ENCODE measurements around the gene PTPRCAP.
A peak's percentile ranks its signal among the peaks of the same experiment; 100 is the strongest.
"Not testable (repeated sequence)": the region's sequence is repeated elsewhere in the genome, so short reads cannot be mapped to it uniquely, and the experiment has no call there.

The PTPRCAP gene

DNA sequence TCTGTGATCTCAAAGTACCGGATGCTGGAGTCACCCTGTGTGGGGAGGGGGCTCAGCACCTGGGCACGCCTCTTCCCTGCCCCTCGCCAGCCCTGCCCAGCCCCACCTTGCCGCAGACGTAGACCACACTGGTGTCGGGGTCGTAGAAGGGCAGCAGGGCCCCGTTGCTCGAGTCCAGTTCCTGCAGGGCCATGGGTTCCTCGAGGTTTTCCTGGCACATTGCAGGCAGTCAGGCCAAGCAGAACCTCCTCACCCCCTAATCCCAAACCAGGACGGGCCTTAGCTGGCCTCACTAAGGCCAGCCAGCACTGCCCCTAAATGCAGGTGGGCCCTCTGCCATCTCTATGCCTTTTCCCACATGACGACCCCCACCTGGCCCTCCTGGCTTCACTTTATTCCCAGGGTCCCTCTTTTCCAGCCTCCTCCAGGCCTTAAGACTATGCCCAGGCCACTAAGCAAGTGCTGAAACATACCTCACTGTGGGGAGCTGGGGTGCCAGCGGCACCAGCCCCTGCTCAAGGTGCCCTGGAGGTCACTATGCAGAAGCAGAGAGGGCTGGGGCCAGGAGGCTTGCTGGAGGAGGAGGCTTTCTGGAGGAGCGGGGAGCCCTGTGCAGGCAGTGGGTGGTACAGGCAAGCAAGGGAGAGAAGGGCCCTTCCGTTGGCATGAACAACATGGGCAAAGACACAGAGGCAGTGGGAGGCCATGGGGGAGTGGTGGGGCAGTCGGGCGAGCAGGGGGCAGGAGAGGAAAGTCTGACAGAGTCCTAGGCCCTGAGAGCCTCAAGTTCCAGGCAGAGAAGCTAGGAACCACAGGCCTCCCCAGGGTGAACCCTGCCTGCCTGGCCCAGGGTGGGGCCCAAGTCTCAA, 3.0 kb upstream of the PTPRCAP start:
- no peak for DNase-seq

DNA sequence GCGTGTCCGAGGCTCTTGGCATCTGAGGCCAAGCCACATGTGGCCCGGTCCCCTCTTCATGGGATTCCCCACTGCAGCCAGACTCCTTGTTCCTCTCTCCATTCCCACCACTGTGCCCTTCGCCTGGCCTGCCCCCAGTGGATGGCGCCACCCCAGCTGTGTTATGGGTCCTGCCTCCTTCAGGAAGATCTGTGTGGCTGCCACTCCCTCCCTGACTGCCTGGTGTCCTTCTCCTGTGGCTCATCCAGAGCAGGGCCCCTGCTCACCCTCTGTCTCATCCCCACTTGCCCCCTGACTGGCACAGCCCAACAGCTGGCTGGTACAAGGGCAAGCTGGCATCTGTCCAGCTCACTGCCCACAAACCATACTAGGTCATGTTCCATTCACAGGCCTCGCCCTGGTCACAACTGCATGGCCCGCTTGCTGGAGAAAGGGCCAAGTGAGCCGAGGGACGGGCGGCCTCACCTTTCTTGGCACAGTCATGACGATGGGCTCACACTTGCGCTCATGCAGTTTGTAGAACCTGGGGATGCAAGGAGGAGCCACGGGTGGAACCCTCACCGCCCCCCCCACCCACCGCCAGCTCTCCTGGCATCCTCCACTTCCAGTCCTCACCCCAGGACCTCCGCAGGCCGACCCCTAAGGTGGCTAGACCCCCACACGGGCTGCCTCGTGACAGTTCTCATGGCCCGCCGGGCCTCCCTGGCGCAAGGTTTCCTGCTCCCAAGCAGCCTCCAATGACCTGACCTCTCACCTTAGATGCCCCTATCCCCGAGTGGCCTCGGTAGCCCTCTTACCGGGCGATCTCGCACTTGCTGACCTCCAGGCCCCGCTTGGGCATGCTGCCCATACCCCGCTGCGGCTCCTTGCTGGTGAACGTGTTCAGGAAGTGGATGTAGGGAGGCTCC, 2.1 kb upstream of the PTPRCAP start:
- DNase-seq: peak; percentile 65

DNA sequence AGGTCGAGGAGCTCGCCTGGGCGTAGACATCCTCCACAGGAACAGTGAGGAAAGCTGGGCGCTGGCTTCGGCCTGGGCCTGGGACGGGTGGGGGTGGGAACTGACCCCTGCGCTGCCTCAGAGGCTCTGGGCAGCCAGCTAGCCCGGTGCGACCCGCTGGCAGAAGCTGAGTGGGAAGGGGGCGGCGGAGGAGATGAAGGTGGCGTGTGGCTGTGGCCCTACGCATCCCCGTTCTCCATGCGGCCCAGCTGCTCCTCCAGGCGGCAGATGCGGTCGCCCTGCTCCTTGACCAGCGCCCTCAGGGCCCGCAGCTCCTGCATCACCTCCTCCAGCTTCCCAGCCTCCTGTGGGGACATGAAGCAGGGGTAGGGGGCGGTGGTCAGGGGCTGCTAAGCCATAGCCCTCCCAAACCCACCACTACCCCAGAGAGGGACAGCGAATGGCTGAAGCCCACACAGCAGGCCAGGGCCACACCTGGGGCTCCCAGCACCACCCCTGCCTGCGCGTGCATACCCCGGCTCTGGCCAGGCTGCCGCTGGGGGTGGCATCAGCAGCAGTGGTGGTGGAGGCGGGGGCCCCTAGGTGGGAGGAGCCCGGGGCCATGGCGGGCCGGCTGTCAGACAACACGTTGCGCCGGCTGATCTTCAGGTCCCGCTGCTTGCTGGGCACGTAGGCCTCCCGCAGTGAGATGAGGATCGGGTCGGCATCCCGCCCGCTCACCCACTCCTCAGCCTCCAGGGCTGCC, 848 bp upstream of the PTPRCAP start:
- peak; percentile 91 for DNase-seq

DNA sequence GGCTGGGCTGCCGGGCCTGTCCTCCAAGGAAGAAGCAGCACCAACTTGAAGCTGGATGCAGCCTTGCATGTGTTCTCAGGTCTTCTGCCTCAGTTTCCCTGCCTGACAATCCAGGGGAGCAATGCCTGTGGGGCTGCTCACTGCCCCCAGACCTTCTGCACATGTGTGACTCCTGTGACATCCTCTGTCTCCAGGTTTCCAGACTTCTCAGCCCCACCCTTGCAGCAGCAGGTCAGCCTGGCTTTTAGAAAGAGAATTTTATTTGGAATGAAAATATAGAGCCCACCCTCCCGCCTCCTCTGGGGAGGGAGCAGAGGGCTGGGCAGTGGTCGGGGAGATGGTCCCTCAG, 301 bp upstream of the PTPRCAP start:
- no peak for DNase-seq

DNA sequence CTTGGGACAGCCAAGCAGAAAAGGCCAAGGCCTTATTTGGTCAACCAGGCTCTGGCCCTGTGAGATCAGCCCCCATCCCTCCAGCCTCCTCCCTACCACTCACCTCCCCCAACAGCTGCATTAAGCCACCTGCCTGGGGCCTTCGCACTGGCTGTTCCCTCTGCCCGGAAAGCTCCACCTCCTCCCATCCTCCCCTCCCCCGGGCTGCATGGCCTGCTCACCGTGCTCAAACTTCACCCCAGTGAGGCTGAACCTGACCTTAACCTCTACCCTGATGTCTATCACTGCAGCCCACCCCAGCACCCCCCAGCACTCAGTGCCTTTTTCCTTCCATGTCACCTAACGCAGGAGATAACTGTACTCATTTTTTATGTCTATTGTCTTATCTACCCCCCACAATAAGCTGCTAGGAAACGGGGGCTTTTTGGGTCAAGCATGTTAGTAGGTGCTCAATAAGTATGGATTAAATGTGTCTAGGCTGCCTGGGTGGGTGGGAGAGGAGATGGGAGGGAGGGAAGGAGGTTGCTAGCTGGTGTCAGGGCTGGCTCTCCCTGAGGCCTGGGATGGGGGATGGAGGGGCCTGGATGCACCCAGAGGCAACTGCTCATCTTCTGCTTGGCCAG, 912 bp downstream of the PTPRCAP start:
- DNase-seq: peak; percentile 87

DNA sequence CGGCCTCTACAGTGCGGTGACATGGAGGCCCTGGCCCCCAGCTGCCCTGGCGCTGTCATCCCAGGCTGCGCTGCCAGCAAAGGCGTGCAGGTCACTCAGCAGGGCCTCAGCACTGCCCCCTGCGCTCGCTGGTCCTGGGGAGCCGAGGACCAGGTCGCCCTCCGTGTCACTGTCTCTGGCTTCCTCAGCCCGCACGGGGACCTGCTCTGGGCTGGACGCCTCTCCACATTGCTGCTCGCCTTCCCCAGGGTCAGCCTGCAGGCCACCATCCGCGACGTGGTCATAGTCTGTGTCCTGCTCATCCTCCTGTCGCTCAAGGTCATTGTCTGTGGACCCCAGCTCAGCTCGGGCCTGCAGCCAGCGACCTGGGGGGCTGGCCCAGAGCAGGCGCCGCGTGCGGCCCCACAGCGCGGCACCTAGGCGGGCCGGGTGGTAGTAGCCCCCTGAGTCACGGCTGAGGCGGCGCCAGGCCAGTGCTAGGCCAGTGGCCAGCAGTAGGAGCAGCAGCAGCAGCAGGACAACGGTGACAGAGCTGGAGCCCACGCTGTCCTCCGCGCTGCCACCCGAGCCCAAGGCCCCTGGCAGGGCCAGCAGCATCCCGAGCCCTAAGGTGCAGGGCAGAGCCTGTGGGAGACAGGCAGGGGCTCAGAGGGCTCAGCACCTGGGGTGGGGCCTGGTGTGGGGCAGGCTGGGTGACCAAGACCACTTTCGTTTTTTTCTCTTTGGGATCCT, 1.6 kb downstream of the PTPRCAP start:
- DNase-seq: no peak

DNA sequence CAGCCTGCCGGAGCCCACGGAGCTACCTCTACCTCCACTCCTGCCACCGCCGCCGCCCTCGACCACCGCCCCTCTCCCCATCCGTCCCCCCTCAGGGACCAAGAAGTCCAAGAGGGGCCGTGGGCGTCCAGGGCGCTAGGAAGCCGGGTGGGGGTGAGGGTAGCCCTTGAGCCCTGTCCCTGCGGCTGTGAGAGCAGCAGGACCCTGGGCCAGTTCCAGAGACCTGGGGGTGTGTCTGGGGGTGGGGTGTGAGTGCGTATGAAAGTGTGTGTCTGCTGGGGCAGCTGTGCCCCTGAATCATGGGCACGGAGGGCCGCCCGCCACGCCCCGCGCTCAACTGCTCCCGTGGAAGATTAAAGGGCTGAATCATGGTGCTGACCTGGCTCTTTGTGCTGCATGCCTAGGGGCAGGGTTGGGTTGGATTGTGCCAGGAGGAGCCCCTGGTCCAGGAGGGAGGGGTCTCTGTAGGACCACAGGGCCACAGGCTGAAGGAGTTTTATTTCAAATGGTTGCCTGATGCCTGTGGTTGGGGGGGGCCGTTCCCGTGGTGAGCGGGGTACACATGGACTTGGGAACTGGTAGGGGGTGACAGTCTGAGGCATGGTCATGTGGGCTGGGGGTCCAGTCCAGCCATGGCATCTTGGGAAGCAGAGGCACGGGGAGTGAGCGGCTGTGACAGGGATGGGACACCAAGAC, 2.3 kb downstream of the PTPRCAP start:
- DNase-seq: no peak

DNA sequence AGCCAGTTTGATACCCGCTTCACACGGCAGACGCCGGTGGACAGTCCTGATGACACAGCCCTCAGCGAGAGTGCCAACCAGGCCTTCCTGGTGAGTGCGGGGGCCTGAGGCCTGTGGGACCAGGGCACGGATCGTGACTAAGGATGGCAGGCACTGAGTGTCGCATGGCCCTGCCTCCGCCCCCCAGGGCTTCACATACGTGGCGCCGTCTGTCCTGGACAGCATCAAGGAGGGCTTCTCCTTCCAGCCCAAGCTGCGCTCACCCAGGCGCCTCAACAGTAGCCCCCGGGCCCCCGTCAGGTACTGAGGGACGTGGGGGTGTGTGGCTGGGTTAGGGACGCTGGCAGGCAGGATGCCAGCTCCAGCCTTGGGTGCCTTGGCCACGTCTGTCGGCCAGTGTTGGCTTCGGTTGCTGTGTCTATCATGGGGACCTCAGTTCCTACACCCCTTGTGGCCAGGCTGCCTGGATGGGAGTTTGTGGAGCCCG, 3.0 kb downstream of the PTPRCAP start:
- no peak for DNase-seq

DNA sequence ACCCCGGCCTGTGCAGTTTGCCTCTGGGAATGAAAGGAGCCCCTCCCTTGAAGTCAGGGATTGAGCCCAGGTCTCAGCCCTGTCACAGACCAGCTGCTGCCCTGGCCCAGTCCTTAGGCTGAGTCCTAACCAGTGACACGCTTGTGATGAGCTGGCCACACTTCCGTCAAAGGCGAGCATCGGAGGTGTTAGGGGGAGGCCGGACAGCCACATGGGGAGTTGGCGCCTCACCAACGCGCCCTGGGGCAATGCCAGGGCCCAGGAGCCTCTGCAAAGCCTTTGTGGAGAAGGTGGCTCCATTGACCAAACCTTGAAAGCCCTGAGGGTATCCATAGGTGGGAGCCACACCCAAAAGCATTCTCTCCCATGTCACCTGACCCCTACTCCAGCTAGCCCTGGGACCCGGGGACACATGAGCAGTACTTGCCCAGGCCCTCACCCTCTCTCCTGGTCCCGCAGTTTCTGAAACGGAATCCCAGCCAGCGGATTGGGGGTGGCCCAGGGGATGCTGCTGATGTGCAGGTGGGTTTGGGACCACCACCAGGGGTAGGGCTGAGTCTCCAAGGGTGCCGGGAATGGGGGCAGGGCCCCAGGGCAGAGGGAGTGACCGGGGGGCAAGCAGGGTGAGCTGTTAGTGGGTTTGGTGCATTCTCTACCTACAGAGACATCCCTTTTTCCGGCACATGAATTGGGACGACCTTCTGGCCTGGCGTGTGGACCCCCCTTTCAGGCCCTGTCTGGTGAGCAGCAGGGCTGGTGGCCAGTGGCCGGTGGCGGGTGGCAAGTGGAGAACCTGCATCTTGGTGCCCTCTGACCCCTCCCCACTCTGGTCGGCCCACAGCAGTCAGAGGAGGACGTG, 3.7 kb downstream of the PTPRCAP start:
- no peak for DNase-seq

DNA sequence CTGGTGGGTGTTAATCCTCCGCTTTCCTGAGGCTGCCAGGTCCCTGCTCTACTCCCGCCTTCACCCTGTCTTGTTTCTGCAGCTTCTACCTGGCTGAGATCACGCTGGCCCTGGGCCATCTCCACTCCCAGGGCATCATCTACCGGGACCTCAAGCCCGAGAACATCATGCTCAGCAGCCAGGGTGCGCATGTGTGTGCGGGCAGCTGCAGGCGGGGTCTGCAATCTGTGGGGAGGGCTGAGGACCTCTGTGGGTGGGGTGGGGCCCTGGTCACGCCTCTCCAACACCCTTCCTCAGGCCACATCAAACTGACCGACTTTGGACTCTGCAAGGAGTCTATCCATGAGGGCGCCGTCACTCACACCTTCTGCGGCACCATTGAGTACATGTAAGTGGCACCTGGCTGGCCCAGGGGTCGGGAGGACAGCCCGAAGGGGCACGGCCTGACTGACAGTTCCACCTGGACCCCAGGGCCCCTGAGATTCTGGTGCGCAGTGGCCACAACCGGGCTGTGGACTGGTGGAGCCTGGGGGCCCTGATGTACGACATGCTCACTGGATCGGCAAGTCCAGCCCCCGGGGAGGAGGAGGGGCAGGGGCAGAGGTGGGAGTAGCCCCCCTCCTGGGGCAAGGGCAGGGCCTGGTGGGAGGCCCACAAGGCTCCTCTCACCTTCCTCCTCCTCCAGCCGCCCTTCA, 4.7 kb downstream of the PTPRCAP start:
- DNase-seq: no peak

DNA sequence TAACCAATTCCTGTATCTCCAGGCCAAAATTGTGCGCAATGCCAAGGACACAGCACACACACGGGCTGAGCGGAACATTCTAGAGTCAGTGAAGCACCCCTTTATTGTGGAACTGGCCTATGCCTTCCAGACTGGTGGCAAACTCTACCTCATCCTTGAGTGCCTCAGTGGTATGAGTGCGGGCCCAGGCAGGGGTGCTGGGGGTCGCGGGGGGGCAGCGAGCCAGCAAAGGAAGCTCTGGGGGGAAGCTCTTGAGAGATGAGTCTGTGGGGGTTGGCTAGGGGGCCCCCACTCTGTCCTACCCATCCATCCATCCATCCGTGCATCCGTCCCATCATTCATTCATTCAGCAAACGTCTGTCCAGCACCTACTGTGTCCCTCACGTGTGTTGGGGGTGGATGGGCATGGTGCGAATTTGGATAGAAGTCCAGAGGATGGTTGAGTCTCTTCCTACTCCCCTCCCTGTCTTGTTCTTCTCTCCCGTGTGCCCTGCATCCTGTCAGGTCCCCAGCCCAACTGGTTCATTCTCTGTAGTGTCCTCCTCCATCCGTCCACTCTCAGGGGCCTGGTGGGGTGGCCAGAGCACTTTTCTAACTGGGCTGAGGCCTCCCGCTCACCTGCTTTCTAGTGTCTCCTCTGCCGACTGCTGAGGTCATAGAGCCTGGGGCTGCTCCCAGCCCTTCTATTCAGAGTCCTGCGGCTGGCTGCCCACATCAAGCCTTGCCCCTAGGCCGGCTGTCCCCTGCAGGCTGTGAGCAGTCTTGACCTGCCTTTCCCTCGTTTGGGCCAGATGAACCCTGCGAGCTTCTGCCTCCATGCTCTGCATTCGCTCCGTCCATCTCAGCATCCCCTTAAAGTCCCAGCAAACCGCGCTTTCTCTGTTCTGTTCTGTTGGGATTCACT, 5.9 kb downstream of the PTPRCAP start:
- no peak for DNase-seq

DNA sequence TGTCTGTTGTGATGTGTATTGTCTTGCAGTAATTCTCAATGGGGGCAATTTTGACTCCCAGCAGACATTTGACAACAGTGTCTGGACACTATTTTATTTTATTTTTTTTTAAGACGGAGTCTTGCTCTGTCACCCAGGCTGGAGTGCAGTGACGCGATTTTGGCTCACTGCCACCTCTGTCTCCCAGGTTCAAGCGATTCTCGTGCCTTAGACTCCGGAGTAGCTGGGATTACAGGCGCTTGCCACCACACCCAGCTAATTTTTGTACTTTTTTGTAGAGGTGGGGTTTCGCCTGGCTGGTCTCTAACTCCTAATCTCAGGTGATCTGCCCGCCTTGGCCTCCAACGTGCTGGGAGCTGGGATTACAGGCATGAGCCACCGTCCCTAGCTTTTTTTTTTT, 7.8 kb downstream of the PTPRCAP start:
- DNase-seq: no peak

DNA sequence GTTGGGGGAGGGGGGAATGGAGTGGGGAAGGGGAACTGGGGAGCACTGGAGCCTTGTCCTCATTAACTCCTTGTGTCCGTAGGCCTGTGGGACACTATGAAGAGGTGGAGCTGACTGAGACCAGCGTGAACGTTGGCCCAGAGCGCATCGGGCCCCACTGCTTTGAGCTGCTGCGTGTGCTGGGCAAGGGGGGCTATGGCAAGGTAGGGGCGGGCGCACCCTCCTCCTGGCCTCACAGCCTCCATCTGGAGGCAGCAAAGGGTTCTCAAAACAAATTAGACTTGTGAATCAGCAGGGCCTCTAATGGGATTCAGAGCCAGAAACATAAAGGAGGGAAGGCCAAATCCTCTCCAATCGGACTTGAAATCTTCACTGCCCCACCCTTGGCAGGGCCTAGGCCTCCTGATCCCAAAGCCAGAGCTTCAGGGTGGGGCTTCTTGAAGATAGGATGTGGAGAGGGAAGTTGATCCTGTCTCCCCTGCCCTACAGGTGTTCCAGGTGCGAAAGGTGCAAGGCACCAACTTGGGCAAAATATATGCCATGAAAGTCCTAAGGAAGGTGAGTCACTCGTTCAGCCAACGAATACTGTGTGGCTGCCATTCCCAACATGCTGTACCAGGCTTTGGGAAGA, 8.3 kb downstream of the PTPRCAP start:
- no peak for DNase-seq

DNA sequence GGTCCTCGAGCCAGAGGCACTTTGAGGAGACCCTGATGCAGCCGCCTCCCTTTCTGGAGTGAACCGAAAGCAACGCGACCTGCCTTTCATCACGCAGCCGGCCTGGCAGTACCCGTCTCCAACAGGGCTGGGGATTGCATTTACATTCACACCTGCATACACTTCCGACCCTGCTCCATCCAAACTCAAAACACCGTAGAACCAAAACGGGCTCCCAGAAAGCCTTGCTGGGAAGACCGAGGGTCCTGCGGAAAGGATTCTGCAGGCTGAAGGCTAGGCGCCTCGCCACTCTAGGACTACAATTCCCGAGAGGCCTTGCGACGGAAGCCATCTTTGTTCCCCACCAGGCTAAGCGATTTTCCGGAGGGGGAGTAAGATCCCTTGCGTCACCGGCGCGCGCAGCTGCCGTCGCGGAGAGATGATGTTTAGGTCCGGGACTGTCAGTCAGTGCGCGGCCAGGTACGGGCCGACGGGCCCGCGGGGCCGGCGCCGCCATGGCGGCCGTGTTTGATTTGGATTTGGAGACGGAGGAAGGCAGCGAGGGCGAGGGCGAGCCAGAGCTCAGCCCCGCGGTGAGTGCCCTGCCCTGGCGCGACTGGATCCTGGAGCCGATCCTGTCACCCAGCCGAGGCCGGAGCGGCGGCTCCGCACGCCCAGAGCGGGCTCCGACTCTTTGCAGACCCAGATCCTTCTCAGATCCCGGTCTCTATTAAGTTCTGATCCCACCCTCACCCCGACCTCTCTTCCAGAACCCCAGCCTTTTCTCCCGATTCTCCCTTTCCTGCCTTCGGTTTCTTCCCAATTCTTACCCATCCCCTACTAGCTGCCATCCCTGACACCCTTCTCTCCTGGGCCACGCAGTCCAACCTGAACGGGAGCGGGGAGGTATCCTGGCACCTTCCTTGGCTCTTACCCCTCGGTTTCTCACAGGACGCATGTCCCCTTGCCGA, 9.2 kb downstream of the PTPRCAP start, which contains the start of gene RPS6KB2:
Gene RPS6KB2, plus strand, starts transcription at position 443 of the 950 bp plus-strand sequence. Its CDS starts 52 bp downstream, at position 495.
- DNase-seq: peak; percentile 100

DNA sequence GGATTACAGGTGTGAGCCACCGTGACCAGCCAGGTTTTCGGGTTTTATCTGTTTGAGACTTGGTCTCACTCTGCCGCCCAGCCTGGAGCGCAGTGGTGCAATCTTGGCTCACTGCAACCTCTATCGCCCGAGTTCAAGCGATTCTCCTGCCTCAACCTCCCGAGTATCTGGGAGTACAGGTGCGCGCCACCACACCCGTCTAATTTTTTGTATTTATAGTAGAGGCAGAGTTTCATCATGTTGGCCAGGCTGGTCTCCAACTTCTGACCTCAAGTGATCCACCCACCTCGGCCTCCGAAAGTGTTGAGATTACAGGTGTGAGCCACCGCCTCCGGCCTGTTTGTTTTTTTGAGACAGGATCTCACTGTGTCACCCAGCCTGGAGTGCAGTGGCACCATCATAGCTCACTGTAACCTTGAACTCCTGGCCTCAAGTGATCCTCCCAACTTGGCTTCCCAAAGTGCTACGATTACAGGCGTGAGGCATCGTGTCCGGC, 10.1 kb downstream of the PTPRCAP start:
- not testable (repeated sequence) for DNase-seq

DNA sequence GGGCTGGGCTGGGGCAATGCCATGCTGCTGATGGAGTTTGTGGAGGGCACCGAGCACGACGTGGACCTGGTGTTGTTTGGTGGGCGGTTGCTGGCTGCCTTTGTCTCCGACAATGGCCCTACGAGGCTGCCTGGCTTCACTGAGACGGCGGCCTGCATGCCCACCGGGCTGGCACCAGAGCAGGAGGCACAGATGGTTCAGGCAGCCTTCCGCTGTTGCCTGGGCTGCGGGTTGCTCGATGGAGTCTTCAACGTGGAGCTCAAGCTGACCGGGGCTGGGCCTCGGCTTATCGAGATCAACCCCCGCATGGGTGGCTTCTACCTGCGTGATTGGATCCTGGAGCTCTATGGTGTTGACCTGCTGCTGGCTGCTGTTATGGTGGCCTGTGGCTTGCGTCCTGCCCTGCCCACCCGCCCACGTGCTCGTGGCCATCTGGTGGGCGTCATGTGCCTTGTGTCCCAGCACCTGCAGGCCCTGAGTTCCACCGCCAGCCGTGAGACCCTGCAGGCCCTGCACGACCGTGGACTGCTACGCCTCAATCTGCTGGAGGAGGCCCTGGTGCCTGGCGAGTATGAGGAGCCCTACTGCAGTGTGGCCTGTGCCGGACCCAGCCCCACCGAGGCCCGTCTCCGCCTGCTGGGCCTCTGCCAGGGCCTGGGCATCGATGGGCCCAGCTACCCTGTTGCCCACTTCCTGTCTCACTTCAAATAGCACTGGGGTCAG, 13.4 kb downstream of the PTPRCAP start:
- no peak for DNase-seq
